ENCODE data around the gene LRRC4C.

The LRRC4C gene

DNA sequence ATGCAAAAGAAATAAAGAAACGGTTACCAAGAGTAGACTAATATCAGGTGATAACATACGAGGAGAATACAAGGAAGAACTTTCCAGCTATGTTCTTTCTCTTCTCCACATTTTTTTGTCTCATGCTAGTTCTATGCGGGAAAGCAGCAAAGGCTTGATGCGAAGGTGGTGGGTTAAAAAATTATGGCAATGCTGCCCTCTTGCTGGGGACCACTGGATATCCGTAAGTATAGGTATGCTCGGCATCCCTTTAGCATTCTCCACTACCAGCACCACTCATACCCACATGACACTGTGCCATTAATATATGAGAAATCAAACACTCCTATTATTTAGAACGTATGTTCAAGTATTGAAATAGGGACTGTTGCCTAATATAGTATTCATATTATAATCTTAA lies 776.4 kb downstream of the LRRC4C start:
- no peak for TF ChIP-seq CTCF (IDR thresholded peaks at IDR 0.05; ENCODE audit: insufficient read depth, missing control alignments)

DNA sequence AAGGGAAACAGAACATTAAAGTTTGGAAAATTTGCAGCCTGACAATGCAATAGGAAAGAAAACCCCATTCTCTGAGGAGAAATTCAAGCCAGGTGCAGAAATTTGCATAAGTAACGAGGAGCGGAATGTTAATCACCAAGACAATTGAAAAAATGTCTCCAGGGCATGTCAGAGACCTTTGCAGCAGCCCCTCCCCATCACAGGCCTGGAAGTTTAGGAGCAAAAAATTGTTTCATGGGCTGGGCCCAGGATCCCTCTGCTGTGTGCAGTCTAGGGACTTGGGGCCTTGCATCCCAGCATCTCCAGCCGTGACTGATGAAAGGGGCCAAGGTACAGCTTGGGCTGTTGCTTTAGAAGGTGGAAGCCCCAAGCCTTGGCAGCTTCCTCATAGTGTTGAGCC lies 780.2 kb downstream of the LRRC4C start:
- TF ChIP-seq CTCF (IDR thresholded peaks at IDR 0.05; ENCODE audit: insufficient read depth, missing control alignments) = no peak
- FAIRE-seq (no peak), DNase-seq (ENCODE audit: insufficient read length, low spot score) (no peak)

More for the DNA sequence above, 776.4 kb downstream of the LRRC4C start:
- no peak for FAIRE-seq
- DNase-seq (ENCODE audit: insufficient read length, low spot score) = no peak

DNA sequence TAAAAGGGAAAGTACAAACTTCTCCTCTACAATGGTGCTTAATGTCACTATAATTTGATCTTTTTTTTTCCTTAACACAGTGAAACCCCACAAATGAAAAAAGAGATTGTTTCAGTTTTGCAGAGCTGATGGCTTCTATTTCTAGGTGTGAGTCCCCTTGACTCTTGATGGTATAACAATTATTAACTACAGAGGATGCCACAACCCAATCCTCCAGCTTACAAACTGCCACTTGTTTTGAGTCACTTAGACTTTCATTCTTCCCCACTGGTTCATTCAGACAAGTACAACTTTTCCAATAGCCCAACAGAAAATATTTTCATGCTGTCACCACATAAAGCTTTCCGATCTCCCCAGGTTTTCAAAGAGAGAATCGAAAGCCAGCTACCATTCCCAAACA lies 812.2 kb downstream of the LRRC4C start:
- FAIRE-seq (no peak), DNase-seq (ENCODE audit: insufficient read length, low spot score) (no peak)
- TF ChIP-seq CTCF (IDR thresholded peaks at IDR 0.05; ENCODE audit: insufficient read depth, missing control alignments) = no peak

DNA sequence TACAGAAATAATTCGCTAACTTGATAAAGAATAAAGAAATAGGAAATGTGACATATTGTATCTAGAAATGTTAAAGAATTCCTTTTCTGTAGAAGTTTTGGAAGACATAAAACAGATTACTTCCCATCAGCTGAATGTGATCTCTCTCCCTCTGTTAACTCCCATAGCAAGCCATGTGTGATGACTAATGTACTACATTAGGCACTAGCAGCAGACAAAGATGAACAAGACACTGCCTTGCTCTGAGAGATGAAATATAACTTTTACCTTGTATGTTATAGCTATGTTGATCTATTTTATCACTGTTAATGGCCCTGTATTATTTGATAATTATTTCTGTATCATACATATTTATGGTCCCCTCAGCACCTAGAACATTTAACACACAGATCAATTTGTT lies 817.2 kb downstream of the LRRC4C start:
- no peak for FAIRE-seq
- TF ChIP-seq CTCF (IDR thresholded peaks at IDR 0.05; ENCODE audit: insufficient read depth, missing control alignments) = no peak
- DNase-seq (ENCODE audit: insufficient read length, low spot score) = no peak

DNA sequence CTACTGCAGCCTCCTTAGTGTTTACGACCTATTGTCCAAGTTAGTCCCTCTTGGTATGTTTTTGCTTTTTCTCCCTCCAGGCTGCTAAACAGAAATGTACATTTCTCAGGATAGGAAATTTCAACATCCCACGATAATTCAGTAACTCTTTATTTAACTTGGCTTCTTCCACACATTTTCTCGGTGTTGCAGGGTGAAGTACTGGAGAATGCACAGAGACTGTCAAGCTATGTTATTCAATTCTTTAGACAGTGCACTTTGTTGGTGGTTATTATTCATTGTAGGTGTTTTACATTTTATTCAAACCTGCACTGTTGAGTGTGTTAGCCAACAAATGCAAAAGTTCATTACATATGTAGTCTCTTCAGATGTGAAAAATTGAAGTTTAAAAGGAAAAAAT lies 839.8 kb downstream of the LRRC4C start:
- no peak for TF ChIP-seq CTCF (IDR thresholded peaks at IDR 0.05; ENCODE audit: insufficient read depth, missing control alignments)
- no peak for FAIRE-seq
- no peak for DNase-seq (ENCODE audit: insufficient read length, low spot score)

DNA sequence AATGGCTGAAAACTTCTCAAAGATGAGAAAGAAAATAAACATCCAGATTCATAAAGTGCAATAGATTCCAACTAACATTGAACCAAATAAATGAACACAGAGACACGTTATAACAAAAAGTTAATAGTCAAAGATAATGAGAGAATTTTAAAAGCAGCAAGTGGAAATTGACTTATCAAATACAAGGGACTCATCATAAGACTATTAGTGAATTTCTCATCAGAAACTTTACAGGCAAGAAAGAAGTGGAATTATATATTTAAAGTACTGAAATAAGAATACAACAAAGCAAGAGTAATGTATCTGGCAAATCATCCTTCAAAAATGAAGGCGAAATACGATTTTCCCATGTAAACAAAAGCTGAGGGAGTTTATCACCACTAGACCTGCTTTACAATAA lies 852.7 kb downstream of the LRRC4C start:
- DNase-seq (ENCODE audit: insufficient read length, low spot score) (no peak), FAIRE-seq (no peak)
- no peak for TF ChIP-seq CTCF (IDR thresholded peaks at IDR 0.05; ENCODE audit: insufficient read depth, missing control alignments)

DNA sequence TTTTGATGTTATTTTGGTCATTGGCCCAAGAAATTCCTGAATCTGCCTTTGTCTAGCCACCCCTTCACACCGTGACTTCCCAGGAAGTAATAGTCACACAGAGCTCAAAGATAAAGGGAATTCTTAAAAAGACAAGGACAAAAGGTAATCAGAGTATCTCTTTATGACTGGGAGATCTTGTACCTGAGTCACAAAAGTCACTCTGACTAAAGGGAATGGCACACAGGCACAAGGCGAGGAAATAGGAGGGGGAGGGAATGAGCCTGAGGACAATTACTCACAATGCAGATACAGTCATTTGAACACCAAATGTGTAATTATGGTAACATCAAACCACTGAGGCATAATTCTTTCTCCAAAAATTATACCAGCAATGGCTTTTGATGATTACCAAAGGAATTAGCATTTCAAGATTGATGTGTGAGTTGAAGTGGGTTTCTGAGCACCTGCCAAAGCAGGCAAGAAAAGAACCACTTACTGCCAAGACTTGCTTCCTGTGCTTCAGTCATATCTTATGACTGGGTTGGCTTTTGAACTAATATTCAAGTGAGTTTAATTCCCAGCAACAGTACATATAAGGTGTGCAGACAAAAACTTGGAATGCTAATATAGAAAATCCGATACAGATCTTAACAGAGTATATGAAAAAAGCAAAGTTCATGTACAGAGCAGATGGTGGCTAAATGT lies 856.4 kb downstream of the LRRC4C start:
- no peak for TF ChIP-seq CTCF (IDR thresholded peaks at IDR 0.05; ENCODE audit: insufficient read depth, missing control alignments)
- no peak for FAIRE-seq
- no peak for DNase-seq (ENCODE audit: insufficient read length, low spot score)

Measured in D721Med (cell line).